HTR-8/SVneo (cell line): ENCODE measurements around the gene ZNF521.
"Not testable (repeated sequence)": the region's sequence is repeated elsewhere in the genome, so short reads cannot be mapped to it uniquely, and the experiment has no call there.

Experiments used
- DNase-seq: peaks from one replicate; pipeline ENCODE4 v3.0.0; 2011; ENCODE audit warnings: low spot score, mixed read lengths; ENCODE audit not compliant: insufficient read length
- FAIRE-seq: peaks from 2 replicates; lab custom pipeline; 2011; peaks lifted over from hg19 to GRCh38; lab: Jason Lieb, UNC

ZNF521 gene

DNA sequence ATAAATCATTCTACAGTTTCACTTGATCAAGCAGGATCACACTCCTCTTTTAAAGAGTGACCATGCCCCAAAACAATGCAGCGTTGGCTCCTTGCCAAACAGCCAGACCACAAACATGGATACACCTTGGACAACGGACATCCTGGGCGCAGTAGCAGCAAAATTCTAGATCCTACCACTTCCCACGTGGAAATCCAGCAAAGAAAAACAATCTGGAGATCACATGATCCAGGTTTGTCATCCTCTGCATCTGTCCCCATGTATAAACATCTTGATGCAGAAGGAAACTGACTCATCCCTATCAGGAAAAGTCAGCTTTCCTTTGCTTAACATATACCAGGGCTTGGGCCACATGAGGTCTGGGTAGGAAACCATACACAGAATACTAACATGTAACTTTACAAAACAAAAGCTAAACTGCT is 53.1 kb downstream of the ZNF521 start:
- DNase-seq: peak; percentile 1
- FAIRE-seq: no peak

DNA sequence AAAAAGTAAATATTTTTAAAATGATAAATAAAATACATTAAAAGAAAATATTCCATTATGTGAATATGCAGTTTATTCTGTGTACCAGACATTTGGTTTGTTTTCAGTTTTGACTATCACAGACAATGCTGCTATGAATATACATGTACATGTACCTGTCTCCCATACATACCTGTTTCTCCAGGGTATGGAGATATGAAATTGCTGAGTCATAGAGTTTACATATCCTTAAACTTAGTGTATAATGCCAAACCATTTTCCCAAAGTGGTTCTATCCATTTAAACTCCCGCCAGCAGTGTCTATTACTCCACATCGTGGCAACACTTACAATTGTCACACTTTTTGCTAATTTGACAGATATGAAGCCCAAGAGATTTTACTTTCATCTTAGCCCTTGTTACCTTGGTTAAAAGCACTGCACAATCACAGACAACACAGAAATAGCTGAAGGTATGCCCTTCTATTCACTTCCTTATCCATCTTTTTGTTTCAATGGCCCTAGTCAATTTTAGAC is 56.3 kb downstream of the ZNF521 start:
- no peak for FAIRE-seq
- no peak for DNase-seq

DNA sequence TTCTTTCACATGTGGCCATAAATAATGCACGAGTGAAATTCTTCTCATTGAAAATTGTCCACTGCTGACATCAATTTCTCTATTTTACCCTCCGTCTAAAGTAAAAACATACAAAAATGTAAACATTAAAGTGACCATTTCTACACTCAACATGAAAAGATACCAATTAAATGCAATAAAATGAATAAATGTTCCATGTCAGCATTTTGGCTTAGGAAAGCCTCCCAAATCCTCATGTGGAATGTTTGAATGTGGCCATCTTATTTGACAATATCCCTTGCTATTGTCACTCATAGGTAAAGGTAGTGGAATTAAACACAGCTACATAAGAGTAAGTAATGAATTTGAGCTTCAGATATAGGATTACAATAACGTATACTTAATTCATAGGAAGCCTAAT is 60.8 kb downstream of the ZNF521 start:
- FAIRE-seq (no peak), DNase-seq (no peak)

DNA sequence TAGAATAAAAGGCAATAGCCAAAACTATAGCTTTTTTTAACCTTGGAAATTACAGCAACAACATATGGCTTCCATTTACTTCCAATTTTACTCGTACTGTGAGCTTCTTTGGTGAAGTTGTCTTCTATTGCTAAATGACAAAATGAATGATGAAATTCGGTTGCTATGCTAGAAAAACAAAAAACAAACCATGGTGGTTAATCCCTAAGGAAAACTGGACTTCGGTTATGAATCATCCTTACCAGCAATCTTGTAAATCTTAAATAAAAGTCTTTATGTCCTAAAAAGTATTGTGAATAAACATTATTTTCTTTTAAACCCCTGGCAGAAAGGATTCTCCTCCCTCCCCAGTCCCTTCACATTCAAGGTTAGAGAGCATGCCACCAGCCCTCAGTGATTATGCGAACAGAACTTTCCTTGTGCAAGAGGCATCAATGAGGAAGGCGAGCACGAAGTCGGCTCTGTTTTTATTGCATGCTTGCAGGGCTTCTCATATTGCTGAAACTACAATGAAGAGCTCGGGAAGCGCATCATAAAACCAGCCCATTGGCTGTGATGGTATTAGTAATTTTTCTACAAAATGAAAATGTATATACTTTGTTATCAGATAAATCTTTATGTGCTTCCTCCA is 62.9 kb downstream of the ZNF521 start:
- DNase-seq (no peak), FAIRE-seq (no peak)

DNA sequence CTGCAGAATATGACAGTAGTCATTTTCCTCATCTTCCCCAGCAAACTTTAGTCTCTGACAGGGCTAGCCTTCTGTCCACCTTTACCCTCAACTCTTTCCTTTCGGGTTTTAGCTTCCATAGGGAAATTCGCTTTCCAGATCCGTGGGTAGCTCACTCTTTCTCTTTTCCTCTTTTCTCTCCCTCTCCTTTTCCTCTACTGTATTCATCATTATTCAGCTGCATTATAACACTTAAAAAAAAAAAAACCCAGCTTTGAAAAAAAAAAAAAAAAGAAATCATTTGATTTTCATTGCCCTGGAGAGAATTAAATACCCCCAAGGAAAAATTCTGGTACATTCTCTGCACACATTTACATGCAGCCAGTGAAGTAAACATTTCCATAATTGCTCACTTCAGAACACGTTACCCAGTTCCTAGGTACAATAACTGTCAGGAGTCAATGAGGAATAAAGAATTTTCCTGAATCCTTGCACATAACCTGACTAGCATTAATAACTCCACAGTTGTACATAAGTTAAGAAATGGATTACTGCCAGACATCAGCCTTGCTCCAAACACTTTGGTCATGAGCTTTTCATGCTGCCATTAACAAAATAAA is 63.5 kb downstream of the ZNF521 start:
- no peak for DNase-seq
- FAIRE-seq: no peak

DNA sequence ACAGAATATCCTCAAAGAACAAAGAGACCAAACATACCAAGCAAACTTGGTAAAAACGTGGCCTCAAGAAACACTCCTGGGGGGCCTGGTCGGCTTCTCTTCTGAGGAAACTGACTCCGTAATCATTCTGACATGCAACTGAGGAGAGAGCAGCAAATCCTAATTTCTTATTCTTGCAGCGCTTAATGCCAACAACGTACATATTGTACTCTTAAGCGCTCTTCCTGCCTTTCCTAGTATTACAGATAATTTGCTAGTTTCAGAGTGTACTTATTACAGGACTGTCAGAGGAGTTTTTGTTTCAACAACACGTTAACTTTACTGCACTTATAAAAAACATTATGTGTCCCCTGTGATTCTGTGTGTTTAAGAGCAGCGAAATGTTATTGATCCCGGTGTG is 64.9 kb downstream of the ZNF521 start:
- no peak for FAIRE-seq
- no peak for DNase-seq

DNA sequence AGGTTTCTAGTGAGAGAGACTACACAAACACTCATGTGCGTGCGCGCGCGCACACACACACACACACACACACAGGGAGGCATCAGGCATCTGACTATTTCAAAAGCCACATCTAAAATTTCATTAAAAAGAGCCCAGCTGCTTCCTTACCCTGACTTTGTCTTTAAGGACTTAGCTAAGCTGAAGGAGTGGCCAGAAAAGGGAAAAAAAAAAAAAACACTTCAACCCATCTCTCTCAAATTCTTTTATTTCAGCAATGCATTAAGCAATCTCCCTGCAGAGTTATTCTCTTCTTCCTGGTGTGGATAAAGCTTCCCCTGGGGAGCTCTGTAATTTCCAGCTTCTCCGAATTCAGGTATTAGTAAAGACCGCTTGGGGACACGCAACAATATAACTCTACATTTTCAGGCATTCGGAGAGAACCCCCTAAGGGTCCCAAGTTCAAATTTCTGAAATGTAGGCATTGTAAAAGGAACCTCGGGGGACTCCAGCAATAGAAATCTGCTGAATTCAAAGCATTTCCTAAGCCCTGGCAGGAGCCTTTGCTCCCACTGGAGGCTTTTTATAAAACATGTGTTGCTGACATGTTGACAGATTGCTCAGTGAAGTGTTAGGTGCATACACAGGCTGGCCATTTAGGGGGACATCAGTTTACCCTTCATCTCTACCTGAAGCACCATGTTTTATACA is 67.0 kb downstream of the ZNF521 start:
- FAIRE-seq: no peak
- no peak for DNase-seq

DNA sequence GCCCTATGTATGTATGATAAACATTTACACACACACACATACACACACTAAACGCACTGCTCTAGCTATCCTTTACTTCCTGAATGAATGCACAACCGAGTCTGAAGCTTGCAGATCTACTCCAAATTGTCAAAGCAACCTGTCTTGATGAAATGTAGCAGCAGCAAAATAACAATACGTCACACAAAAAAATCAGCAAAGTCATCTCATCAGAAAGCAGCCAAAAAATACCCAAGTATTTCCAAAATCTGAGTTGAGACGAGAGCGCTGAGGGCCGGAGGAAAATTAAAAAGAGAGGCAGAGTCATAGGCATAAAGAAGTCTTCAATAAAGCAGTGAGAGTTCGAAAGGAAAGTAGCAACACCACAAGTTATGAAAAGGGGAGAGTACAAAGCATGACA is 67.7 kb downstream of the ZNF521 start:
- DNase-seq (no peak), FAIRE-seq (no peak)

DNA sequence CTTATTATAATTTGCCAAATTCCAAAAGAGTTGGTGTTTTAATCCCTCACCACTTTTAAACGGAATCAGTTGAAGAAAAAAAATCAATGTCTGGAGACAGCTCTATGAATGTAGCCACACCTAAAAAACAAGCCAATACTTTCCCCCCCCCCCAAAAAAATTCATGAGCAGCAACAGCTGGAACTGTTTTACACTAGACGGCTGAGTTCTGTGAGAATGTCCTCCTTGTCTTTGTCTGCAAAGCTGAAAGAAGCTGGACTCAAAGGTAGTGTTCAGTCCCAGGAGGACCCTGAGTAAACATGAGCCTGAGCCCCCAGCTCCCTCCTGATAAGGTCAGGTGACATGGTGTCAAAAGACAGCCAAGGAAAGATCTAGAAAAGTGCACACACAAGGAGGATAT is 68.2 kb downstream of the ZNF521 start:
- no peak for FAIRE-seq
- no peak for DNase-seq

DNA sequence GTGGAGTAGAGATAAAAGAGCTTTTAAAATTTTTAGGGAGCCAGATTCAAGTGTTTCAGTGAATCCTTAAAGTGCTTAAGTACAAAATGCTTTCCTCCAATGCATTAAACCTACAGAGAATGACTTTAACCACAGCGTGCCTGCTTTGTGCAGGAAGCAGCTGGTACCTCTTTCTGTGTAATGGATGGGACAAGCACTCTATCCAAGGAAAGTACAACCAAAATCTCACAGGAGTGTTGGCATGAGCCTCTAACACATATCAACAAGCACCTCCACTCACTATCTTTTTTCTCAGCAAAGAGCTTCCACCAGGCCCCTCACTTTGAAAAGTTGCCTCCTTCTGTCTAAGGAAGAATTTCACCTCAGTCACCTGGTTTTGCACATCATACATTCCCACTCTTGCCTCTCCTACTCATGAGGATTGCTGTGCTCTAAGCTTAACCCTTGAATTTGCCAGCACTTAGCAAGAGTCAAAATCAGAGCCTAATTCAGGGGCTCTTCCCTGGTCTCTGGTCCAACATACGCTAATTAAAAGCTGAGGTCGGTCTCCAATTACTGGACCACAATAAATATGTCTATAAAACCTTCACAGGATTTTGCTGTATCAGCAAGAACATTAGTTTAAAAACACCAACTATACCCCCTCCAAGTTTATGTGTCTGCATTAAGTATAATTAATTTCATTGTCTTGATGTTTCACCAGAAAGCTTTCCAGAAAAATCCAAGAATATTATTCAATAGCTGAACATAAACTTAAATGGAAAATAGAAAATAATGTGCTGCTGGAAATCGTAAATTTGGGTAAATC is 68.9 kb downstream of the ZNF521 start:
- no peak for DNase-seq
- no peak for FAIRE-seq

DNA sequence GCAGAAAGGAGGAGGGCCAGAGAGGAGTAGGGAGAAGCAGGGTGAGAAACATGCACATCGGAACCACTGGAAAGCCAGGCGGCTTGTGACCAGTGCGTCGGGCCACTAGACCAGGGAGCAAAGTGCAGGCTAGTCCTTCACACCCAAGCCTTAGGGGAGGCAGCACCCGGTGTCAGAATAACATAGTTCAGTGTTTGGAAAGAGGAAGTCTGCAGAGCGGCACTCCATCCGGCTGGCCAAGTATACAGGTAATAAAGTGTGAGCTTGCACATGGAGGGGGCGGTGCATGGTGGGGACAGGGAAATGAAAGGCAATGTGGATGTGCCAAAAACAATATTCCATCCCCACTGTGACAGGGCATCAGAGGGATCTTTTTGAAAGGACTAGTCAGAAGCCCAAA is 69.7 kb downstream of the ZNF521 start:
- no peak for FAIRE-seq
- DNase-seq: no peak

DNA sequence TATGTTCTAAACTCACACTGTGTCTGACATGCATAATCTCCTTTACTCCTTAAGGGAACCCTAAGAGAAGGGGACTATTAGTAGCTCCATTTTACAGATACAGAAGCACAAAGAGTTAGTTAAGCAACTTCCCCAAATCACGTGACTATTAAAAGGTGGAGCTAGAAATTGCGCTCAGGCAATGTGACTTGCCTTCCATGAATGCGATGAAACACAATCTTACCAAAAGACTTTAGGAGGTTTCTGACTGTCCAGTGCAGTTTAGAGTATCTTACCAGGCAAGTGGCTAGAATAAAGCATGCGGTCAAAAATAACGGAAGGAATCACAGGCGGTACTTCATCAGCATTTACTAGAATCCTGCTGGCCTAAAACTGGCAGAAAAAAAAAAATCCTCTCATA is 70.4 kb downstream of the ZNF521 start:
- DNase-seq (no peak), FAIRE-seq (no peak)

DNA sequence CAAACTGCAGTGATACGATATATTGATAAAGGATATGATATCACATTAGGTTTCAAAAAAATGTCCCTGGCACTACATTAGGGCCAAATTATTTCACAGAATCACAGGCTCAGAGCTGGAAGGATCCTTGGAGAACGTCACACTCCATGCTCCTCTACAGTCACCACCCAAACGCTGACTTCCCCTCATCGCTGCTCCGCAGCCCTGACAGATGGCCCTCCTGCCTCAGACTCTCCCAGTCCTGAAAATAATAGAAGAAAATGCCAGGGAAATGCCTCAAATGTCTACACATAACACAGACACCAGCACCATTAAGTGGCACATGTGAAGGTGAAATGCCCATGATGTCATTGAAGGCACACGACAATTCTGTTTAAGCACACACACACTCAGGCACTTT is 72.0 kb downstream of the ZNF521 start:
- DNase-seq: no peak

DNA sequence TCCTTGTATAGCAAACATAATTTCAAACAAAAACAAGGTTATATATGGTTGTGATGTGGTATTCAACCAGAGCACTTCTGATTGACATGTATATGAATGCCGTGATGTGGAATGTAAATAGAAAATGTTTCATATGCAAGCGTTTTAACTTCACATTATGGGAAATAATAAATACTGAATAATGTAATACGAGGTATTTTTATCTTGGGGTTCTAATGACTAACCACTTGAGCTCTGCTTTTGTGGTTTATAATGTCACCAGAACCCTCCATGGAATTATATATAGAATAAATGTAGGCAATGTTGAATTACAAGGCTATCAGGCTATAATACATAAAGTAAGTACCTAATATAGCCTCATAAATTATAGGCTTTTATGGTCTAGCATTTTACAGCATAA is 72.4 kb downstream of the ZNF521 start:
- DNase-seq (no peak), FAIRE-seq (no peak)

More for the DNA sequence above, 72.0 kb downstream of the ZNF521 start:
- no peak for FAIRE-seq

DNA sequence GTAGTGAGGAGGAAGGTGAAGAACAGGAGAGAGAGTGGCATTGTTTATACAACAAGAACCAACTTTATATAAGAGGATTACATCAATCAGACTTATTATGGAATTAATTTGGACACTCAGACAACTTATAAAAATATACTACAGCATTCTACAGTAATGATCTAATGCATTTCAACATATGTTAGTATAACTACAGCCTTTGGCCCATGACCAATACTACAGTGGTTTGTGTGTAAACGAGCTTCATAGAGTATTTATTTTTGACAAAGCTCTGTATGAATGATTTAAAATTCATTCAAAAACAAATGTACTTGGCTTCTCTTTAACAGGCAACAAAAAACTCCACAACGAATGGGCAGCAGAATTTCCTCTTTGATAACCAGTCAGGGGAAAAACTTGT is 72.8 kb downstream of the ZNF521 start:
- FAIRE-seq: no peak
- no peak for DNase-seq

DNA sequence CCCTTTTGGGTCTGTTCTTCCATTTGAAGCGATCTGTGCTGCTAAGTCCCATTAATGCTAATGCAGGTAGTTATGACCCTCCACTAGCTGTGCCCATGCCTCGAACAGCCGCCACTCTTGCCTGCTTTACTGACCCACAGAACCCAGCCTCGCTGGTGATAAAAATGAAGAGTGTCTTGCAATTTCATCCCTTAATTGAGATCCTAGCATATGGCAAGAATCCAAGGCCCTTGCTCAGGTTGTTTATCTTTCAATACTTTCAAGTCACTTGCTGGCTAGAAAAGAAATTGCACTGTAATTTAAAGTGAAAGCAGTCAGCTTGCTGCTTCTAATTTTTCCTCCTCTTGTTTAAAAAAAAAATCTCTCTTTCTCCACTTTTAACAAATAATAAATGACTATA is 73.6 kb downstream of the ZNF521 start:
- FAIRE-seq: no peak
- DNase-seq: no peak

DNA sequence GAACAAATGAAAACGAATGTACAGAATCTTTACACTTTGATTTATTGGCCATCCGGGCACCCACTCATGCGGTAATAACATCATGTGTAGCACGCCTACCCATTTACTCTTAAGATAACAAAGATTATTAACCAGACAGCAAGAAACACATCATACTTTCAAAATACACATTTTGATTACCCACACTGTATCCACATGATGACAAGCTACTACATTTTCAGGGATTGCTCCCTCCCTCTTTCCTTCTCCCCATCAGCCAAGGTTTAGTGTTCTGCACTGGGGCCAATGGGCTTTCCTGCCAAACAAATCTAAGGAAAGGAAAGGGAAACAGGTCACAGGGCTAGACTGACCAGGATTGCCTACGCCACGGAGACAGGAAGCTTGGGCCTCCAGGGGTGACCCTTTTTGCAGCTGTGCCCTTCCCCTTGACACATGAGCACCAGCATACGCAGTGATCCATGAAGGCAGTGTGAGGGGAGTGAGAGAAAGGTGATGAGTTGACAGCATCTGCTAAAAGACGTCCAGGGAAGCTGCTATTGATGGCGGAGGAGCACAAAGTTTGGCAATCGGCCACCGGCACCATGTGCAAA is 76.5 kb downstream of the ZNF521 start:
- no peak for FAIRE-seq
- no peak for DNase-seq

DNA sequence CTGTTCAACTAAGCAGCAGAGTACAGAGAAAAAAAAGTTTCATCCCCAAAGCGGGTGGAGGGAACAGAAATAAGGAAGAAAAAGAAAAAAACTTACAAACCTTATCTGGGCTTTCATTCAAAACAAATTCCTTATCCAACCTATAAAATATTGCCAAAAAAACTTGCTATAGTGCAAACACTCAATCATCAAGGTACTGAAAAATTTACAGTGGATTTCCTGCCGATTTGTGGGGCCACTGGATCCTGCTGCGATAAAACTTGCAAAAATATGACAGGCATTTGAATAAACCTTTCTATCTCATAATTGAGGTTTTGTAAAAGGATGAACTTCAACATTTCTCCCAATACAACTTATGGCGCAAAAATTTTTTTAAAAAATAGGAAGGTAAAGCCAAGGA is 77.0 kb downstream of the ZNF521 start:
- FAIRE-seq (no peak), DNase-seq (no peak)

DNA sequence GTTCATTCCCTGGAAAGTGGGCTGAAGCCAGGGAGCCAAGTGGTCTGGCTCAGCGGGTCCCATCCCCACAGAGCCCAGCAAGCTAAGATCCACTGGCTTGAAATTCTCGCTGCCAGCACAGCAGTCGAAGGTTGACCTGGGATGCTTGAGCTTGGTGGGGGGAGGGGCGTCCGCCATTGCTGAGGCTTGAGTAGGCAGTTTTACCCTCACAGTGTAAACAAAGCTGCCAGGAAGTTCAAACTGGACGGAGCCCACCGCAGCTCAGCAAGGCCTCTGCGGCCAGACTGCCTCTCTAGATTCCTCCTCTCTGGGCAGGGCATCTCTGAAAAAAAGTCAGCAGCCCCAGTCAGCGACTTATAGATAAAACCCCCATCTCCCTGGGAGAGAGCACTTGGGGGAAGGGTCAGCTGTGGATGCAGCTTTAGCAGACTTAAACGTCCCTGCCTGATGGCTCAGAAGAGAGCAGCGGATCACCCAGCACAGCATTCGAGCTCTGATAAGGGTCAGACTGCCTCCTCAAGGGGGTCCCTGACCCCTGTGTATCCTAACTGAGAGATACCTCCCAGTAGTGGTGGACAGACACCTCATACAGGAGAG is 84.9 kb downstream of the ZNF521 start:
- DNase-seq, FAIRE-seq: not testable (repeated sequence)

DNA sequence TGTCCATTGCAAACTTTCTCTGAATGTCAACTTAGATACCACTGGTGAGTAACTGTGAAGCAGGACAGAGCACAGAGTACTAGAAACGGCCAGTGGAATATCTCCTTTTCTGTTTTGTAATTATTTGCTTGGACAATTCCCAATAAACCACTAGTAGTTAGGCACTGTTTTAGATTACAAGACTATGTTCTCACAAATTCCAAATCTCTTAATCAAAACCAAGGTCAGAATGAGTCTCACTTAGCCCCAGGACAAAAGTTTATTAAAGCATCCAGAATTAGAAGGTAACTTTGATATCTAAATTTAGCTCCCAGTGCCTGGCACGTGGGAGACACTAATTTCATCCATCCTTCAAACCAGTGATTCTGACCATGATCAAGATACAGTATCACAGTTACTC is 89.0 kb downstream of the ZNF521 start:
- DNase-seq (no peak), FAIRE-seq (no peak)
